Measurements from ENCODE around the gene NPSR1. TPM values are rescaled to one million over a fixed set of nuclear protein-coding genes. Genes with fewer than 3 reads are reported as not detected.

The NPSR1 gene
- total RNA-seq, 2 experiments from 2014 or later: not detected

GRCh38 chr7:34749446-34749845 is 91.4 kb downstream of the NPSR1 start:
- H3K27ac ChIP-seq (ENCODE audit: low read depth, low read length, poor library complexity, severe bottlenecking): no peak overlapping the region
- H2AFZ ChIP-seq (ENCODE audit: low read length): no peak overlapping the region
- no peak overlapping the region for H3K4me3 ChIP-seq (ENCODE audit: low read depth, low read length, poor library complexity, severe bottlenecking)
- H4K20me1 ChIP-seq (ENCODE audit: insufficient read depth, low read length): no peaks in the 10 kb centered on the region
- intact Hi-C loops (cut with micrococcal nuclease; ENCODE audit: unreplicated experiment): no loop called here
- H3K9me2 ChIP-seq (ENCODE audit: insufficient read depth, low read length): no peaks in the 10 kb centered on the region
- no peaks in the 10 kb centered on the region for H3K4me1 ChIP-seq (ENCODE audit: insufficient read depth, low read length, poor library complexity, severe bottlenecking)
- no peak for DNase-seq (ENCODE audit: low spot score)
- POLR2A ChIA-PET: no interaction called here
- no peaks in the 10 kb centered on the region for H3K79me2 ChIP-seq (ENCODE audit: insufficient read depth, low read depth, low read length)
- CTCF ChIA-PET (ENCODE audit: unreplicated experiment): no interaction called here
- no peaks in the 10 kb centered on the region for H3K9me3 ChIP-seq (ENCODE audit: low read length)
- BruUV-seq (replicated peaks): no TSS peak
- H3K4me2 ChIP-seq (ENCODE audit: low read length): no peak overlapping the region
- H3K36me3 ChIP-seq (ENCODE audit: insufficient read depth, low read length): no peaks in the 10 kb centered on the region
- no peak for TF ChIP-seq CTCF (conservative IDR thresholded peaks at IDR 0.05; ENCODE audit: low read length)
- TF ChIP-seq EZH2phosphoT487 (IDR thresholded peaks at IDR 0.05; ENCODE audit: borderline replicate concordance, low read depth, low read length): no peak

DNA sequence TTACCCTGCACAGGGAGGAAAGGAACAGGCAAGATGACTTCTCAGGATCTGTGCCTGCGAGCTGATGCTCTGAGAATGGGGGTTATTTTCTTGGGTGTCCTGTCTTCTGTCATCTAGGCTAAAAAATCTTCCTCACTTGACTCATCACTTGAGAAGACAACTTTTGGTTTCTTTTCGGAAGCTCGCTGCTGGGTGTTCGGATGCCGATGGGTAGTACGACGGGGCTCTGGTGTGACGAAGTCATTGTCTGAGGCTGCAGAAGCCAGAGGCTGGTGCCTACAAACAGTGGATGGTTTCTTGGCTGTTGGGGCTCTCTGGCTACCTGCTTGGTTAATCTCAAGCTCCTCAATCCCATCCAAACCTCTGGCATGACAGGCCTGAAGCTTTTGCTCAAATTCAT is 92.2 kb downstream of the NPSR1 start:
- H2AFZ ChIP-seq (ENCODE audit: low read length): no peak overlapping the region
- no peaks in the 10 kb centered on the region for H3K36me3 ChIP-seq (ENCODE audit: insufficient read depth, low read length)
- BruUV-seq (replicated peaks): no TSS peak
- no peaks in the 10 kb centered on the region for H3K9me3 ChIP-seq (ENCODE audit: low read length)
- TF ChIP-seq EZH2phosphoT487 (IDR thresholded peaks at IDR 0.05; ENCODE audit: borderline replicate concordance, low read depth, low read length) (no peak), CTCF (conservative IDR thresholded peaks at IDR 0.05; ENCODE audit: low read length) (no peak)
- intact Hi-C loops (cut with micrococcal nuclease; ENCODE audit: unreplicated experiment): no loop called here
- H3K79me2 ChIP-seq (ENCODE audit: insufficient read depth, low read depth, low read length): no peaks in the 10 kb centered on the region
- H3K9me2 ChIP-seq (ENCODE audit: insufficient read depth, low read length): no peaks in the 10 kb centered on the region
- DNase-seq (ENCODE audit: low spot score): no peak
- no peaks in the 10 kb centered on the region for H4K20me1 ChIP-seq (ENCODE audit: insufficient read depth, low read length)
- ChIA-PET POLR2A (no interaction called here), CTCF (ENCODE audit: unreplicated experiment) (no interaction called here)
- no peak overlapping the region for H3K4me2 ChIP-seq (ENCODE audit: low read length)
- H3K4me1 ChIP-seq (ENCODE audit: insufficient read depth, low read length, poor library complexity, severe bottlenecking): no peaks in the 10 kb centered on the region
- H3K27ac ChIP-seq (ENCODE audit: low read depth, low read length, poor library complexity, severe bottlenecking): no peak overlapping the region
- no peak overlapping the region for H3K4me3 ChIP-seq (ENCODE audit: low read depth, low read length, poor library complexity, severe bottlenecking)

DNA sequence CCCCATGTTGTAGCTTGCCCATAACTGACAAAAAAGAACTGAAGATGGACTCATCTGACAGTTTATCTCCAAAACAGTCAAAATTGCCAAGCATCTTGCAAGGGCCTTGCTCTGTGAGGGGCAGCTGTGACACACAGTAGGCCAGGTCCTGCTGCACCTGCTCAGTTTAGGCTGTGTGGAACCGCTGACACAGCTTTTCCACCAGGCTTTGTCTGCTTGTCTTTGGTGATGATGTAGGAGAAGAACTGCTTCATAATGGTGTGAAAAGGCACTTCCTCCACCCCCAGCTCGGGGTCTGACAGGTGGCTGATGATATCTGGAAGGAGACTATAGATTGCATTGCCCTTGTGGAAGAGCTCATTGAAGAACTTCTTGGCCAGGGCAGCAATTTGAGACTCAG is 92.6 kb downstream of the NPSR1 start:
- CTCF ChIA-PET (ENCODE audit: unreplicated experiment): no interaction called here
- intact Hi-C loops (cut with micrococcal nuclease; ENCODE audit: unreplicated experiment): no loop called here

More for the DNA sequence above, 92.6 kb downstream of the NPSR1 start:
- Histone ChIP-seq H4K20me1 (ENCODE audit: insufficient read depth, low read length) (no peaks in the 10 kb centered on the region), H3K4me1 (ENCODE audit: insufficient read depth, low read length, poor library complexity, severe bottlenecking) (no peaks in the 10 kb centered on the region), H3K27ac (ENCODE audit: low read depth, low read length, poor library complexity, severe bottlenecking) (no peak overlapping the region), H3K9me3 (ENCODE audit: low read length) (no peaks in the 10 kb centered on the region), H3K36me3 (ENCODE audit: insufficient read depth, low read length) (no peaks in the 10 kb centered on the region), H3K79me2 (ENCODE audit: insufficient read depth, low read depth, low read length) (no peaks in the 10 kb centered on the region), H3K4me2 (ENCODE audit: low read length) (no peak overlapping the region), H3K4me3 (ENCODE audit: low read depth, low read length, poor library complexity, severe bottlenecking) (no peak overlapping the region), H2AFZ (ENCODE audit: low read length) (no peak overlapping the region), H3K9me2 (ENCODE audit: insufficient read depth, low read length) (no peaks in the 10 kb centered on the region)
- TF ChIP-seq CTCF (conservative IDR thresholded peaks at IDR 0.05; ENCODE audit: low read length) (no peak), EZH2phosphoT487 (IDR thresholded peaks at IDR 0.05; ENCODE audit: borderline replicate concordance, low read depth, low read length) (no peak)
- POLR2A ChIA-PET: no interaction called here
- no TSS peak for BruUV-seq (replicated peaks)
- no peak for DNase-seq (ENCODE audit: low spot score)

All from OCI-LY7 (cell line).